ENCODE measurements around the gene FBXW9.
A peak's percentile ranks its signal among the peaks of the same experiment; 100 is the strongest.
"Not testable (repeated sequence)": the region's sequence is repeated elsewhere in the genome, so short reads cannot be mapped to it uniquely, and the experiment has no call there.

The FBXW9 gene

DNA sequence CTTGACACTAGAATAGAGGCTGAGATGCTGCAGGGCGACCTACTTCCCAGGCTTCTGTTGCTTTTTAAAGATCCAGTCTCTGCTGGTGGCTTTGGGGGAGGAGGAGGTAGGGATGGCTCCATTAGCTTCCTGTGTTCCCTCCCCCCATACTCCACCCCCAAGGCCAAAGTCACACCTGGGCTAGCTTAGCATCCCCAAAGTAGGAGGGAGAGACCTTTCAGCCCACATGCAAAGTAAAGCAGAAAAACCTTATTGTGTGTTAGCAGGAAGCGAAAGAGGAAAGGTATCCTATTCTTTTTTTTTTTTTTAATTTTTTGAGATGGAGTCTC lies 30.5 kb upstream of the FBXW9 start:
- no peak overlapping the region for H3K27ac ChIP-seq (ENCODE audit: insufficient read depth, low read length, poor library complexity, severe bottlenecking)
- H3K4me1 ChIP-seq (ENCODE audit: control insufficient read depth, insufficient read depth, low read length, poor library complexity, severe bottlenecking), result peaks cover 7% of the 10 kb centered on the region
- peaks cover 34% of the 10 kb centered on the region for H3K36me3 ChIP-seq (ENCODE audit: control insufficient read depth, insufficient read depth, low read length)
- no peaks in the 10 kb centered on the region for H3K9me3 ChIP-seq (ENCODE audit: control insufficient read depth, low read length)
- H3K27me3 ChIP-seq (replicated peaks; ENCODE audit: control insufficient read depth, insufficient read depth, low read length, poor library complexity, severe bottlenecking), result no peaks in the 10 kb centered on the region
- DNase-seq, result no peak
- H3K4me3 ChIP-seq (ENCODE audit: insufficient read depth, low read depth, low read length, poor library complexity, severe bottlenecking), result no peak overlapping the region

DNA sequence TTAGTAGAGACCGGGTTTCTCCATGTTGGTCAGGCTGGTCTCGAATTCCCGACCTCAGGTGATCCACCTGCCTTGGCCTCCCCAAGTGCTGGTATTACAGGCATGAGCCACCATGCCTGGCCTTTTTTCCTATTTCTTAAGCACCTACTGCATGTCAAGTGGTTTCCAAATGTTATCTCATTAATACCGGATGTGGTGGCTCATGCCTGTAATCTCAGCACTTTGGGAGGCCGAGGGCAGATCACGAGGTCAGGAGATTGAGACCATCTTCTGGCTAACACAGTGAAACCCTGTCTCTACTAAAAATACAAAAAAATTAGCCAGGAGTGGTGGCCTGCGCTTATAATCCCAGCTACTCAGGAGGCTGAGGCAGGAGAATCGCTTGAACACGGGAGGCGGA lies 29.2 kb upstream of the FBXW9 start:
- Histone ChIP-seq H3K36me3 (ENCODE audit: control insufficient read depth, insufficient read depth, low read length) (peaks cover 22% of the 10 kb centered on the region), H3K4me1 (ENCODE audit: control insufficient read depth, insufficient read depth, low read length, poor library complexity, severe bottlenecking) (peaks cover 15% of the 10 kb centered on the region)
- not testable (repeated sequence) for H3K9me3 ChIP-seq (ENCODE audit: control insufficient read depth, low read length); H3K4me3 ChIP-seq (ENCODE audit: insufficient read depth, low read depth, low read length, poor library complexity, severe bottlenecking); DNase-seq; H3K27me3 ChIP-seq (replicated peaks; ENCODE audit: control insufficient read depth, insufficient read depth, low read length, poor library complexity, severe bottlenecking); H3K27ac ChIP-seq (ENCODE audit: insufficient read depth, low read length, poor library complexity, severe bottlenecking)

- Histone ChIP-seq H3K4me3 (ENCODE audit: insufficient read depth, low read depth, low read length, poor library complexity, severe bottlenecking) (peak within 1 kb of the TSS; percentile 55), H3K27ac (ENCODE audit: insufficient read depth, low read length, poor library complexity, severe bottlenecking) (peak within 1 kb of the TSS; percentile 75)
Observed at GRCh38 chr19:12723641-12724426, 27.4 kb upstream of the FBXW9 start, which contains the start of gene TNPO2. Gene TNPO2 (minus strand): TSS chr19:12723932. CDS start chr19:12720977, 2,955 bp downstream.

DNA sequence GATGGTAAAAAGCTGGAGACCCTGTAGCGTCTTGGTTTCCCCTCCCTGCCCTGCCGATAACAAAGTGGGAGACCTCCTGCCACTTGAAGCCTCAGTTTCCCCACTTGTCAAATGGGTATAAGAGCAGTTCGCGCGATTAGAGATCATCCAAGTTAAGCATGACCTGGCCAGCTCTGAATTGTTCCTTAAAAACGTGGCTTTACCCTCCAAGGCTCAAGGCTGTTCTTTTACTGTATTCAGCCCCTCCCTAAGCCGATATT lies 26.9 kb upstream of the FBXW9 start:
- peak overlapping the region; percentile 62 for H3K27ac ChIP-seq (ENCODE audit: insufficient read depth, low read length, poor library complexity, severe bottlenecking)
- no peaks in the 10 kb centered on the region for H3K27me3 ChIP-seq (replicated peaks; ENCODE audit: control insufficient read depth, insufficient read depth, low read length, poor library complexity, severe bottlenecking)
- peaks cover 10% of the 10 kb centered on the region for H3K36me3 ChIP-seq (ENCODE audit: control insufficient read depth, insufficient read depth, low read length)
- no peaks in the 10 kb centered on the region for H3K9me3 ChIP-seq (ENCODE audit: control insufficient read depth, low read length)
- H3K4me1 ChIP-seq (ENCODE audit: control insufficient read depth, insufficient read depth, low read length, poor library complexity, severe bottlenecking), result peaks cover 19% of the 10 kb centered on the region
- DNase-seq, result no peak
- peak overlapping the region; percentile 55 for H3K4me3 ChIP-seq (ENCODE audit: insufficient read depth, low read depth, low read length, poor library complexity, severe bottlenecking)

More at GRCh38 chr19:12723641-12724426, 27.4 kb upstream of the FBXW9 start, which contains the start of gene TNPO2:
- peaks cover 10% of the 10 kb centered on the region for H3K36me3 ChIP-seq (ENCODE audit: control insufficient read depth, insufficient read depth, low read length)
- no peaks in the 10 kb centered on the region for H3K27me3 ChIP-seq (replicated peaks; ENCODE audit: control insufficient read depth, insufficient read depth, low read length, poor library complexity, severe bottlenecking)
- peak in 2 of 3 donors; percentile 26 to 38 for DNase-seq
- no peaks in the 10 kb centered on the region for H3K9me3 ChIP-seq (ENCODE audit: control insufficient read depth, low read length)
- H3K4me1 ChIP-seq (ENCODE audit: control insufficient read depth, insufficient read depth, low read length, poor library complexity, severe bottlenecking), result peaks cover 19% of the 10 kb centered on the region

DNA sequence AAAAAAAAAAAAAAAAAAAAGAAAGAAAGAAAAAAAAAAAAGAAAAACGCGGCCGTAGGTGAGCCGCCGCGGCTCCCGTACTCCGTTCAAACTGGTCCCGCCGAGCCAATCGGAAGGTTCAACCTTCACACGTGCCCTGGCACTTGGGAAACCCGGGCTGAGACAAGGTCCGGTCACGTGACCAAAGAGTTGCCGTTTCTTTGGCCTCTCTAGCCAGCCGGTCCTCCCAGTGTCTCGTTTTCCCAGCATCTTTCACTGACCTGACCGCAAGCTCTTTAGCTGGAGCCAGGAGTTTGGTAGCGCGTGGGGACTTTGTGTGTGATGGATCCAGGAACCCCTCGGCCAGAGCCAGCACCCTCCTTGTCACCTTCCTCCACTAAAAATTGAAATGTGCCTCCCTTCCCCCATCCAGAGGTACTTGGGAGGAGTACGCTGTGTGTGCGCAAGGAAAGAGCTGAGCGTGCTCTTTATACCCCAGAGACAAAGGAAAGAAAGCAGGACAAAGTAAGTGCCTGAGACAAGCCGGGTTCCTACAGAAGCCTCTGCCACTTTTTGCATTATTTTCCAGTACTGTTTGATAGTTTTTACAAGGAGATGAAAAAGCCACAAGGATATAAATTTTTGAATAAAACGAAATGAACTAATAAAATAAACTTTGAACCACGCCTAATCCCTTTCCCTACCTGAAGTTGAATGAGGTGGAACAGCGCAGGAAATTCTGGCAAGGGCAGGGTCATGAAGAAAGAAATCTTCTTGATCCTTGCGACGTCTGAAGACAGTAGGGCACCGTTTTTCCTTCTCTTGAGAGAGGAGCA lies 26.3 kb upstream of the FBXW9 start:
- Histone ChIP-seq H3K27me3 (replicated peaks; ENCODE audit: control insufficient read depth, insufficient read depth, low read length, poor library complexity, severe bottlenecking) (no peaks in the 10 kb centered on the region), H3K27ac (ENCODE audit: insufficient read depth, low read length, poor library complexity, severe bottlenecking) (peak overlapping the region; percentile 75), H3K4me3 (ENCODE audit: insufficient read depth, low read depth, low read length, poor library complexity, severe bottlenecking) (peak overlapping the region; percentile 55), H3K36me3 (ENCODE audit: control insufficient read depth, insufficient read depth, low read length) (peaks cover 6% of the 10 kb centered on the region), H3K4me1 (ENCODE audit: control insufficient read depth, insufficient read depth, low read length, poor library complexity, severe bottlenecking) (peaks cover 19% of the 10 kb centered on the region), H3K9me3 (ENCODE audit: control insufficient read depth, low read length) (no peaks in the 10 kb centered on the region)
- DNase-seq, result peak; percentile 91 to 95 (median 91)

- peaks cover 19% of the 10 kb centered on the region for H3K4me1 ChIP-seq (ENCODE audit: control insufficient read depth, insufficient read depth, low read length, poor library complexity, severe bottlenecking)
- H3K4me3 ChIP-seq (ENCODE audit: insufficient read depth, low read depth, low read length, poor library complexity, severe bottlenecking), result peak overlapping the region; percentile 55
- H3K27ac ChIP-seq (ENCODE audit: insufficient read depth, low read length, poor library complexity, severe bottlenecking), result peak overlapping the region; percentile 75
- peaks cover 6% of the 10 kb centered on the region for H3K36me3 ChIP-seq (ENCODE audit: control insufficient read depth, insufficient read depth, low read length)
- no peaks in the 10 kb centered on the region for H3K27me3 ChIP-seq (replicated peaks; ENCODE audit: control insufficient read depth, insufficient read depth, low read length, poor library complexity, severe bottlenecking)
- no peaks in the 10 kb centered on the region for H3K9me3 ChIP-seq (ENCODE audit: control insufficient read depth, low read length)
- peak; percentile 22 to 42 (median 41) for DNase-seq
Observed at GRCh38 chr19:12721656-12722565, 25.5 kb upstream of the FBXW9 start.

- Histone ChIP-seq H3K27me3 (replicated peaks; ENCODE audit: control insufficient read depth, insufficient read depth, low read length, poor library complexity, severe bottlenecking) (no peaks in the 10 kb centered on the region), H3K36me3 (ENCODE audit: control insufficient read depth, insufficient read depth, low read length) (peaks cover 6% of the 10 kb centered on the region), H3K9me3 (ENCODE audit: control insufficient read depth, low read length) (no peaks in the 10 kb centered on the region), H3K4me3 (ENCODE audit: insufficient read depth, low read depth, low read length, poor library complexity, severe bottlenecking) (peak overlapping the region; percentile 55), H3K4me1 (ENCODE audit: control insufficient read depth, insufficient read depth, low read length, poor library complexity, severe bottlenecking) (peaks cover 19% of the 10 kb centered on the region), H3K27ac (ENCODE audit: insufficient read depth, low read length, poor library complexity, severe bottlenecking) (peak overlapping the region; percentile 75)
- no peak for DNase-seq
Observed at GRCh38 chr19:12720851-12721655, 24.6 kb upstream of the FBXW9 start.

DNA sequence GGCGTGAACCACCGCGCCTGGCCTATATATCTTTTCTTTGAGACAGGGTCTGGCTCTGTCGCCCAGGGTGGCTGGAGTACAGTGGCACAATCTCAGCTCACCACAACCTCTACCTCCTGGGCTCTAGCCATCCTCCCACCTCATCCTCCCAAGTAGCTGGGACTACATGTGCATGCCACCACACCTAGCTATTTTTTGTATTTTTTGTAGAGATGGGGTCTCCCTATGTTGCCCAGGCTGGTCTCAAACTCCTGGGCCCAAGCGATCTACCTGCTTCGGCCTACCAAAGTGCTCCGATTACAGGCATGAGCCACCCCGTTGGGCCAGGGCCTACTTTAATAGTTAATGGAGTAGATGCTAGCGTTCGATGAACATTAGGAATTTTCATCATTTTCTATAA lies 23.9 kb upstream of the FBXW9 start:
- Histone ChIP-seq H3K4me1 (ENCODE audit: control insufficient read depth, insufficient read depth, low read length, poor library complexity, severe bottlenecking) (peaks cover 19% of the 10 kb centered on the region), H3K27ac (ENCODE audit: insufficient read depth, low read length, poor library complexity, severe bottlenecking) (no peak overlapping the region), H3K4me3 (ENCODE audit: insufficient read depth, low read depth, low read length, poor library complexity, severe bottlenecking) (no peak overlapping the region), H3K36me3 (ENCODE audit: control insufficient read depth, insufficient read depth, low read length) (peaks cover 13% of the 10 kb centered on the region), H3K9me3 (ENCODE audit: control insufficient read depth, low read length) (no peaks in the 10 kb centered on the region), H3K27me3 (replicated peaks; ENCODE audit: control insufficient read depth, insufficient read depth, low read length, poor library complexity, severe bottlenecking) (no peaks in the 10 kb centered on the region)
- no peak for DNase-seq

DNA sequence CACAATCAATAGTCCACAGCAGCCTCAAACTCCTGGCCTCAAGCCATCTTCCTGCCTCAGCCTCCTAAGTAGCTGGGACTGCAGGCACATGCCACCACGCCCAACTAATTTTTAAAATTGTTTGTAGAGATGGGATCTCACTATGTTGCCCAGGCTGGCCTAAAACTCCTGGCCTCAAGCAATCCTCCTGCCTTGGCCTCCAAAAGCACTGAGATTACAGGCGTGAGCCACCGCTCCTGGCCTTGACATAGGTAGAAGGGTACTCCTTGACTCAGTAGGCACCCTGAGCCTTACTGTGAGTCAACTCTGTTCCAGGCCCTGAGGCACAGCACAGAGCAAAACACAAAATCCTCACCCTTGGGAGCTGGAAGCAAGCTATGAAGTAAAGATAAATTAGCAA lies 19.5 kb upstream of the FBXW9 start:
- Histone ChIP-seq H3K36me3 (ENCODE audit: control insufficient read depth, insufficient read depth, low read length) (peaks cover 39% of the 10 kb centered on the region), H3K27ac (ENCODE audit: insufficient read depth, low read length, poor library complexity, severe bottlenecking) (no peak overlapping the region)

More for the DNA sequence above, 19.5 kb upstream of the FBXW9 start:
- H3K27me3 ChIP-seq (replicated peaks; ENCODE audit: control insufficient read depth, insufficient read depth, low read length, poor library complexity, severe bottlenecking), result no peaks in the 10 kb centered on the region
- H3K4me1 ChIP-seq (ENCODE audit: control insufficient read depth, insufficient read depth, low read length, poor library complexity, severe bottlenecking), result peaks cover 7% of the 10 kb centered on the region
- no peak for DNase-seq
- no peak overlapping the region for H3K4me3 ChIP-seq (ENCODE audit: insufficient read depth, low read depth, low read length, poor library complexity, severe bottlenecking)
- no peaks in the 10 kb centered on the region for H3K9me3 ChIP-seq (ENCODE audit: control insufficient read depth, low read length)

All from effector memory CD4-positive, alpha-beta T cell (primary cell).